Measurements from ENCODE around the gene TBC1D22A.

GRCh38 chr22:46907241-46908215 lies 145.1 kb downstream of the TBC1D22A start:
- TF ChIP-seq CTCF (IDR thresholded peaks at IDR 0.05) = no peak
- no peak for TF ChIP-seq EZH2 (IDR thresholded peaks at IDR 0.05)
- TF ChIP-seq EZH2phosphoT487 (IDR thresholded peaks at IDR 0.05) = no peak

All from neural progenitor cell (in vitro differentiated cells).